Activated CD4-positive, alpha-beta T cell treated with anti-CD3 and anti-CD28 coated beads, Interleukin-10, Interleukin-2, amounts not matched to agents 100 ng/mL and 50 ng/mL, durations not matched to agents 16 hours and 8 hours (primary cell): ENCODE measurements around the gene STUM.
"Not testable (repeated sequence)": the region's sequence is repeated elsewhere in the genome, so short reads cannot be mapped to it uniquely, and the experiment has no call there.

Experiments used
- DNase-seq: peaks from one replicate; pipeline ENCODE4 v3.0.0-alpha.2; 2020

Gene STUM

GRCh38 chr1:226584164-226584563 is 35.6 kb downstream of the STUM start:
- no peak for DNase-seq

DNA sequence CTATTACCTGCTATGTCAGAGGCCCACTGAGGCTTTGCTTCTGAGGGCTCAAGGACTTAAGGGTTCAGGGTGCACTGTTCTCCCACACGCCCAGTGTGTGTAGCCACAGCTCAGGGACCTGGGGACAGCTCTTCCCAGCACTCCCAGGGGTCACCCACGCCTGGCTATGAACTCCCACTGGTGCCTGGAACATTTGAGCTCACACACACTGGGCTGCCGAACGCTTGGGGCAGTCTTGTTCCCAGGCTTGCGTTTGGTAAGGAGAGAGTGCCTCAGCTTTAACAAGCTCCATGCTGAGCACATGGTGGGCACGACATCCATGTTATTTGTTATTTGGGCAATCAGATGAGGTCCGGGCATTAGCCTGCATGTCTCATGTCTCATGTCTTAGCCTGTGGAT is 37.6 kb downstream of the STUM start:
- DNase-seq = no peak

- no peak for DNase-seq
These were observed 38.3 kb downstream of the STUM start for GRCh38 chr1:226586650-226587422.

DNA sequence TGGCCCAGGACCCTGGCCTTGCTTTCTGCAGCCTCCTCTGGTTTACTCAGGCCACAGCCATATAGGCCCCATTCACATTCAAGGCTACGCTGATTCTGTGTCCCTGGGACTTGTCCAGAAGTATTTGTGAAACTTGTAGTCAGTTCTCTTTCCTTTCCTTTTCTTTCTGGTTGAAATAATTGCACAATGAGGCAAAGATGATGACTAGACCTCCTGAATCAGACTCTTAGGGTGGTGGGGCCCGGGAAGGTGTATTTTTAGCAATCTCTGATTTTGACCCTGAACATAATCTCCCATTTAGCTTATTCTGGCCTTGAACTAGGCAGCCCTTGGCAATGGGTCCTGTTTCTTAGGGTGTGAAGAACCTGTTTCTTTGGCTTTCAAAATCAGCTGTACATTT is 39.9 kb downstream of the STUM start:
- DNase-seq = no peak

GRCh38 chr1:226589008-226589733 is 40.6 kb downstream of the STUM start:
- DNase-seq = no peak

DNA sequence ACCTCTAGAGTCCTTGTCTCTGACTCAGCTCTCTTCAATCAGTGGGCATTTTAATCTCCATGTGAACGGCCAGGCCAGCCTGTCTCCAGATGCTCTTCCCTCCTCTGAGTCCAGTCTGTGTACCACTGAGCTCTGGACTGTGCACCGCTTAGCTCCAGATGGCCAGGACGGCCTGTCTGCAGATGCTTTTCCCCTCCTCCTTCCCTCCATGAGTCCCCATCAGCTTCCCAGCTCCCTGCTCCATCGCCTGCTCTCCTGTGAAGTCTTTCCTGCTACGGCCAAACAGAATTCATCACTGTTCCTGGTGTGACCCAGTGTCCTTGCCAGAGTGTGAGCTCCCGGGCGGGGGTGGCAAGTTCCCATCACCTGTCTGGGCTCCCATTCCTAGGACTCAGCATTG is 42.0 kb downstream of the STUM start:
- no peak for DNase-seq

DNA sequence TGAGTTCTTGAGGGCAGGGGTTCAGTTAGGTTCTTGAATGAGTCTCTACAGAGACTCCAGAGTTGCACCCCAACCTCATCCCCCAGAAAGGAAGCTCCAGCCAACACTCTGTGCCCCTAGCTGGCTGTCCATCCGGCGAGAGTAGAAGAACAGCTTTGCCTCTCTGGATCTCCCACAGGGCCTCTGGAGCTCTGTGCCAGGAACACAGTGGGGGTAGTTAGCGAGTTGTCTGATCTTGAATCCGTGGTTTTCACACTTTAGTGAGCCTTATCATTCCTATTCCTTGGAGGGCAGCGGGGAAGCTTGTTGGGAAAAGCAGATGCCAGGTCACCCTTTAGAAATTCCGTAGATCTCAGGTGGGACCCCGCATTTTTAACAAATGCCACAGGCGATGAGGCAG is 45.0 kb downstream of the STUM start:
- DNase-seq = no peak

GRCh38 chr1:226596531-226597165 is 48.1 kb downstream of the STUM start:
- no peak for DNase-seq

DNA sequence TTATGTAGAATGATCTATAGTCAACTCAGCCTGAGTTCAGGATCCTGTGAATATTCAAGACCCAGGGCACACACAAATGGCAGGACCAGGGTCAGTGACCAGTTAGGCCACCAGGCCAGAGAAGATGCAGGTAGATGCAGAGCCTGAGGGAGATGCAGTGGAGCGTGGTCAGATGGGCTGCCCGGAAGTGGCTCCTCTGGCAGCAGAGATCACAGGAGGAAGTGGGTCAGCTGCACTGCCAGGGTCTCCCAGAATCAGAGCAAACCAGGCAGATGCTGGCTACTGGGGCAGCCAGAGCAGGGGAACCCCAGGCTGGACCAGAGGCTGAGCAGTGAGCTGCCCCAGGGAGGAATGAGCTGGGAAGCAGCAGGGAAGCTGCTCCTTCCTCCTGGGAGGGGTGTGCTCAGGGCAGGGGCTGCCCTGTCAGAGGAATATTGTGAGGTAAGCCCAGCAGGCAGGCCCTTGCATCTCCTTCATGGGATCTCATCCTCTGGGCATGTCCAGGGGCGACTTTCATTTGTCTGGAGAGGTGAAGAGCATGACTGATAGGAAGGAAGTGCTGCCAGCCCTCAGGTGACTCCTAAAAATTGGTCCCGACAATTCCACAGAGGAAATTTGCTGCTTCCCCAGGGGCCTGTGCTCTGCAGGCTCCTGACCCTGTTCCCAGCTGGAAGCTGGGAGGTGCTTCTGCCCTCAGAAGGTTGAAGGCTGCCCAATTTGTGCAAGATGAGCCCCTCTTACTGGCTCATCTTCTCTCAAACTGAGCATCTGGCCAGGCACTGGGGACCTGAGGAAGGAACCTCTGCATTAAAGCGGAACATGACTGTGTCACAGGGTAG is 49.3 kb downstream of the STUM start:
- no peak for DNase-seq

- DNase-seq = no peak
These were observed 49.9 kb downstream of the STUM start for GRCh38 chr1:226598455-226598849.

GRCh38 chr1:226598955-226599354 is 50.4 kb downstream of the STUM start:
- DNase-seq = not testable (repeated sequence)

GRCh38 chr1:226599636-226600238 is 51.2 kb downstream of the STUM start:
- DNase-seq = no peak

- no peak for DNase-seq
These were observed 51.7 kb downstream of the STUM start for GRCh38 chr1:226600254-226600653.

DNA sequence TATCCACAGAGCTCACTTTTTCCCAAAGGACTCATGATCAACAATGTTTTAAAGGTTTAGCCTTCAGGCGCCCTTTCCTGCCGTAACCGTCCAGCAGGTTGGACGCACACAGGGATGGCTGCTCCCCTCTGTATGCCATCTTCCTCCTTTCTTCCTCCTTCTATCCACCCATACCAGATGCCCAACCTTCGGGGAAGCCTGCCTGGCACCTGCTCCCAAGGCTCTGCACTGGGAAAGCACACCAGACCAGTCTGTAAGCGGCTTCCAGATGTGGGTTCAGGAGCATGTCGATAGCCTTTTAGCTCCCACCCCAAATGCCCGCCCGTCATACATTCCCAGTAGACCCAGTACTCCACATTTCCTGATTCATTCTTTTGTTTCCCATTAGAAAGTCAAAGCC is 52.9 kb downstream of the STUM start:
- DNase-seq = no peak

DNA sequence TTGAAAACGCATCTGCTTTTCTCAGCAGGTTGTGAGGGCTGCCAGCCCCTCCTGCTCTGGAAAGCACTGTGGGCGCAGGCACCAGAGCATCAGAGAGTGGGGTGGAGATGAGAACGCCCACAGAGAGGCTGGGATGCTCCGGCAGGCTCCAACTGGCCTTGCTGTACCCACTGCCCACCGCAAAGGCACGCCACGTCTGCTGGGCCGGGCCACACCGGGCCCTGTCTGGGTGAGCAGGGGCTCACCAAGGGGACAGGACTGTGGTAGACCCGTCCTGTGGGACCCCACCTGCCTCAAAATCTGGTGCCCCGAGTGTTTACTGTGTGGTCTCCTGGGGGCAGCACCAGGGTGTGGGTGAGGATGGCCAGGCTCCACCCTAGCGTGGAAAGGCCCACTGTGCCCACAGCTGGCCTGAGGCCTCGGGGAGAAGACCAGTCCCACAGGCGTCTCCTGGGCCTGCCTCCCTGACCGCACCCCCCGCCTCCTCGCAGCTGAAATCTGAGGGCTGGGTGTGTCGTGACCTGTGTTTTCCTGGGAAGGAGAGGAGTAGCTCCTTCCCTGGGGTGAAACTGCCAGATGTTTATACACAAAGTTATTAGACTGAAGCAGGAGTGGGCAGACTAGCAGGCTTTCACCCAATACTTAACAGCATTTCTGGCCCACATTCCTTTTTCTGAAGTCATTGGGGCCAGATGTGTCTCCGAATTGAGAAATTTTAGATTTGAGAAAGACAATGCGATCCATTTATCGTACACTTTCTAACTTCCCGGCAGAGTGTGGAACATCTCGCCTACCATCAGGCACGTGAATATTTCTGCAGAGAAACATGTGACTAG is 53.8 kb downstream of the STUM start:
- no peak for DNase-seq

DNA sequence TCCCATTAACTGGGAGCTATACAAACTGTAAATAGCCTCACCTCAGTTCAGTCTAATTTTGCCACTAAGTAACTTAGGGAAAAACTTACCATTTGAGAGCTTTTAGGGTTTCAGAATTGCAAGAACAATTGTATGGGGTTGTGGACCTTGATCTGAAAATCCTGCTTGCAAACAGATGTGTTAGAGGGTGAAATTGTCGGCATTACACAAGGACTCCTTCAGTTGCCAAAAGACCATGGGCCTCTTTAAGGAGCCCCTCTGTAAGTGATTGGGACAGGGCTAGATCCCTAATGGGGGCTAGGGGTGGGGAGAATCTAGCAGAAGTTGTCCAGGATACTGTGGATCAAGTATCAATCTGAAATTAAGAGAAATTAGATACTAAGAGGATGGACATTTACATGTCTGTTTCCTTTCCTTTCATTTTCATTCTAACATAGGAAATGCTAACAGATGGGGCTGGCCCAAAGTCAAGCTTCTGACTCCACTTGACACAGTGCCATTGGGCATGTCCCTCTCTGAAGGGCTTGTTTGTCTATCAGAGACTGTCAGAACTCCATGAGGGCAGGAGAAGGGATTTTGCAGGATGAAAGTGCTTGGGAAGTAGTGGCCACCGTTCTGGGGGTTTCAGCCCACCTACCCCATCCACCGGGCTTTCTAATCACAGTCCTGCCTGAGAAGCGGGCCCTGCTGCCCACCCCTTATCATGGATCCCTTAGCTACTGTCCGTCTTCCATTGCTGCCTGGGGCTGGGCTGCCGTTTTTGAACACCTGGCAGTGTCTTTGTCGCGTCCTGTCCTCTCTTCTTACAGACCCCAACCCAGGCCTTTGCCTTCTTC is 54.7 kb downstream of the STUM start:
- no peak for DNase-seq

DNA sequence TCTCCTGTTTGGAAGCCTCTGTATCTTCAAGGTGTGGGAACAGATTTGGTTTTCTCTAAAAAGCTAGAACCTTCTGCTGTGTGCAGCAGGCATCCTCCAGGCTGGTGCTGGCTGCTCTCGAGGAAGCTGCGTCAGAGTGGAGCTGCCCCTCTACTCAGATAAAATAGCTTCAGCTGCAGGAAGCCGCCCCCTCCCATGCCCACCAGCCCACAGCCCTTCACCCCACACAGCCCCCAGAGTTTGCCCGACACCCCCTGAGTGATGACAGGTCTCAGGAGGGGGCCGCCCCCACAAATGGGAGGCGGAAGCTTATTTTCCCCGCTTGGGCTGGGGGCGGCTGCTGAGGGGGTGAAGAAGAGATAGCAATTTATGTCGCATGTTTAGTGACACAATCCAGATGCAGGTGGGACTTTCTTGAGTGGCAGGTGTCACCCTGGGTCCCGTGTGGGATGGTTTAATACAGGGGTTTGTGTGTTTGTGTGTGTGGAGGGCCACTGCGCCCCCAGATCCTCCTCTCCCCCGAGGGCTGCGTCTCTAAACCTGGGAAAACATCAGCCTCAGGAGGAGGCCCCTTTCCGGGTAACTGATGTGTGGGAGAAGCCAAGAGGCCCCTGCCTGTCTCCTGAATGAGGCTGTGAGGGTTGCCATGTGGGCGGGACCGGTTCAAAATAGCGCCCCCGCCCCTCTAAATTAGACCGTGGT is 55.4 kb downstream of the STUM start:
- no peak for DNase-seq

DNA sequence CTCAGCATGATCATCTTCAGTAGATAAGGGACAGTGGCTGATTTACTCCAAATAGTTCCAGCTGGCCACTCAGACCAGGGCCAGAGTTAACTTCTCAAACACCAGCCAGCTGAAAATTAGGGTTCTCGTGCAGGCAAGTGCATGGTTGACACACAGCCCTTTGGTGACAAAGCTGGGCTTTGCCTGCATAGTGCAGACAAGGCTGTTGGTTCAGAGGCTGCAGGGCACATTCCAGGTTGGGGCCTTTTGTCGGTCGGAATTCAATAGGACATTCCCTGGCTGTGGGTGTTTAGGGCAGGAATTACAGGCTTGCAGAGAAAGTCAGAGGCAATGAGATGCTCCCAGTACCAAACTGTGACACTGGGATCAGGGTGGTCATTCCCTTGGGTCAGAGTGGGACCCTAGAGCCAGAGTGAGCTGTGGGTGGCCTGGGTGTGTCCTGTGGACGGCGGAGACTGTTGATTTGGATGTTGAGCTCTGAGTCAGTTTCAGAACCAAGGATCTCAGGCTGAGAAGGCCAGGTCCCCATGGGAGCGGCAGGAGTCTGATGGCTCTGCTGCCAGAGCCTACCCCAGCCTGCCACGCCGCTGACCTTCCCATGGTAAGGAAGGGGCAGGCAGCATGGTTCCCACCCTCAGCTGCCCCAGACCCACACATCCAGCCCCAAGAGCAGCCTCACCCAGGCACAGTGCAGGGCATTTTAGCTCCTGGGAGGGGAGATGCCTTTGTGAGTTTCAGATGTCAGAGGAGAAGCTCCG is 56.2 kb downstream of the STUM start:
- DNase-seq = no peak

GRCh38 chr1:226605318-226605950 is 56.9 kb downstream of the STUM start:
- DNase-seq = no peak
